ENCODE data around the gene KSR1. TPM values are rescaled to one million over a fixed set of nuclear protein-coding genes. Genes with fewer than 3 reads are reported as not detected.
"Not testable (repeated sequence)": the region's sequence is repeated elsewhere in the genome, so short reads cannot be mapped to it uniquely, and the experiment has no call there.

KSR1 gene
- polyA plus RNA-seq, 1 donor from 2014 or later = 9.2 TPM

GRCh38 chr17:27465875-27466274 is 9.6 kb downstream of the KSR1 start:
- not testable (repeated sequence) for H3K4me3 ChIP-seq (ENCODE audit: low read length); H3K27ac ChIP-seq (ENCODE audit: low read length); H2AFZ ChIP-seq (ENCODE audit: low read depth, low read length); H3K4me2 ChIP-seq (ENCODE audit: low read length); H3K36me3 ChIP-seq (ENCODE audit: insufficient read depth, low read length); H3K27me3 ChIP-seq (ENCODE audit: insufficient read depth, low read depth, low read length); H3F3A ChIP-seq (ENCODE audit: insufficient read depth, low read length, poor library complexity, severe bottlenecking); H3K9me3 ChIP-seq (ENCODE audit: low read length); H4K20me1 ChIP-seq (ENCODE audit: insufficient read depth); H3K9me2 ChIP-seq (ENCODE audit: insufficient read depth, low read length); H3K79me2 ChIP-seq (replicated peaks; ENCODE audit: insufficient read depth, low read length); H3K9ac ChIP-seq (ENCODE audit: low read length)

GRCh38 chr17:27466376-27466742 is 10.1 kb downstream of the KSR1 start:
- Histone ChIP-seq H3K27me3 (ENCODE audit: insufficient read depth, low read depth, low read length) (no peaks in the 10 kb centered on the region), H3K79me2 (replicated peaks; ENCODE audit: insufficient read depth, low read length) (peaks cover 9% of the 10 kb centered on the region), H4K20me1 (ENCODE audit: insufficient read depth) (no peaks in the 10 kb centered on the region), H3K4me2 (ENCODE audit: low read length) (no peak overlapping the region), H3K9ac (ENCODE audit: low read length) (no peak overlapping the region), H2AFZ (ENCODE audit: low read depth, low read length) (no peak overlapping the region), H3K9me2 (ENCODE audit: insufficient read depth, low read length) (no peaks in the 10 kb centered on the region), H3K36me3 (ENCODE audit: insufficient read depth, low read length) (no peaks in the 10 kb centered on the region), H3K27ac (ENCODE audit: low read length) (no peak overlapping the region), H3K9me3 (ENCODE audit: low read length) (no peaks in the 10 kb centered on the region), H3F3A (ENCODE audit: insufficient read depth, low read length, poor library complexity, severe bottlenecking) (no peaks in the 10 kb centered on the region), H3K4me3 (ENCODE audit: low read length) (no peak overlapping the region)
- TF ChIP-seq CTCF (IDR thresholded peaks at IDR 0.05; ENCODE audit: poor library complexity, severe bottlenecking) (no peak), EZH2 (IDR thresholded peaks at IDR 0.05; ENCODE audit: borderline replicate concordance, insufficient read depth, low read length, poor library complexity, severe bottlenecking) (no peak), EP300 (conservative IDR thresholded peaks at IDR 0.05; ENCODE audit: poor library complexity, severe bottlenecking) (no peak)

- H3F3A ChIP-seq (ENCODE audit: insufficient read depth, low read length, poor library complexity, severe bottlenecking) = no peaks in the 10 kb centered on the region
- H3K27ac ChIP-seq (ENCODE audit: low read length) = no peak overlapping the region
- H3K4me2 ChIP-seq (ENCODE audit: low read length) = no peak overlapping the region
- no peaks in the 10 kb centered on the region for H4K20me1 ChIP-seq (ENCODE audit: insufficient read depth)
- H3K9me2 ChIP-seq (ENCODE audit: insufficient read depth, low read length) = no peaks in the 10 kb centered on the region
- H3K4me3 ChIP-seq (ENCODE audit: low read length) = no peak overlapping the region
- H2AFZ ChIP-seq (ENCODE audit: low read depth, low read length) = no peak overlapping the region
- no peaks in the 10 kb centered on the region for H3K9me3 ChIP-seq (ENCODE audit: low read length)
- no peaks in the 10 kb centered on the region for H3K27me3 ChIP-seq (ENCODE audit: insufficient read depth, low read depth, low read length)
- H3K9ac ChIP-seq (ENCODE audit: low read length) = no peak overlapping the region
- TF ChIP-seq RAD21 (conservative IDR thresholded peaks at IDR 0.05) (no peak), MXI1 (conservative IDR thresholded peaks at IDR 0.05; ENCODE audit: poor library complexity, severe bottlenecking) (no peak), EZH2 (IDR thresholded peaks at IDR 0.05; ENCODE audit: borderline replicate concordance, insufficient read depth, low read length, poor library complexity, severe bottlenecking) (no peak), TAF1 (IDR thresholded peaks at IDR 0.05; ENCODE audit: low read depth) (no peak), POLR2AphosphoS5 (IDR thresholded peaks at IDR 0.05) (no peak), REST (IDR thresholded peaks at IDR 0.05; ENCODE audit: borderline replicate concordance) (no peak)
- no peaks in the 10 kb centered on the region for H3K36me3 ChIP-seq (ENCODE audit: insufficient read depth, low read length)
- peaks cover 9% of the 10 kb centered on the region for H3K79me2 ChIP-seq (replicated peaks; ENCODE audit: insufficient read depth, low read length)
Observed at GRCh38 chr17:27466743-27467375, 10.6 kb downstream of the KSR1 start.
